GM23338 (cell line): ENCODE measurements around the gene ZNF865. TPM values are rescaled to one million over a fixed set of nuclear protein-coding genes. Genes with fewer than 3 reads are reported as not detected.

Experiments used
- EZH2phosphoT487 ChIP-seq: fragments of 200-600 bp; sonication (generic); IDR thresholded peaks from one replicate; pipeline ENCODE4 v1.8.1; 2018; ENCODE audit warnings: antibody characterized with exemption; ENCODE audit not compliant: unreplicated experiment
- JUNB ChIP-seq: IDR thresholded peaks from one replicate; pipeline ENCODE4 v1.6.1; 2016; ENCODE audit warnings: antibody characterized with exemption; ENCODE audit not compliant: unreplicated experiment
- NANOG ChIP-seq: IDR thresholded peaks from 2 replicates; pipeline ENCODE4 v1.6.1; 2016; ENCODE audit warnings: antibody characterized with exemption, borderline replicate concordance
- POLR2AphosphoS5 ChIP-seq: IDR thresholded peaks from 2 replicates; pipeline ENCODE4 v1.6.1; 2016; ENCODE audit warnings: antibody characterized with exemption, low read depth
- REST ChIP-seq: IDR thresholded peaks from one replicate; pipeline ENCODE4 v1.6.1; 2018; ENCODE audit warnings: antibody characterized with exemption; ENCODE audit not compliant: unreplicated experiment
- ZNF114 ChIP-seq: fragments of 250-450 bp; sonication (Bioruptor Pico); IDR thresholded peaks from 2 replicates; pipeline ENCODE4 v1.5.0; 2020; ENCODE audit warnings: mild to moderate bottlenecking, moderate library complexity
- ZNF331 ChIP-seq: fragments of 250-450 bp; sonication (Bioruptor Pico); IDR thresholded peaks from 2 replicates; pipeline ENCODE4 v1.5.0; 2020; ENCODE audit warnings: low read depth, mild to moderate bottlenecking, moderate library complexity
- ZNF462 ChIP-seq: fragments of 250-450 bp; sonication (Bioruptor Pico); IDR thresholded peaks from 2 replicates; pipeline ENCODE4 v1.5.0; 2020; ENCODE audit warnings: mild to moderate bottlenecking, moderate library complexity
- polyA plus RNA-seq: library from polyadenylated mRNA; unstranded; fragments of >200 nt; fragmentation: Nextera tagmentation; extraction: Ambion mirVana; gene quantifications from 2 replicates; pipeline ENCODE4 v1.2.1, GENCODE V29; 2016
- total RNA-seq: library from RNA; depleted of rRNA; stranded (reverse); fragments of >200 nt; shearing (Covaris generic); gene quantifications from 2 replicates; pipeline ENCODE4 v1.2.3, GENCODE V29; 2014

Gene ZNF865
- total and polyA plus RNA-seq, 2 experiments from 2014 or later: 2.2 to 12.1 TPM

GRCh38 chr19:55647732-55648584 is 42.5 kb downstream of the ZNF865 start, which contains the start of gene CCDC106 (continued):
- TF ChIP-seq ZNF462 (CRISPR knock-in tag): no peak
- TF ChIP-seq ZNF114 (CRISPR knock-in tag): no peak
- no peak for TF ChIP-seq NANOG
- peak; percentile 6; the same call in 1 of the 2 replicates for TF ChIP-seq POLR2AphosphoS5
- TF ChIP-seq ZNF331 (CRISPR knock-in tag): no peak
- no peak for TF ChIP-seq EZH2phosphoT487
- TF ChIP-seq REST: no peak
- peak; percentile 99 for TF ChIP-seq JUNB
